Testis (tissue), 2 donors: ENCODE data around the gene NDST1.

Experiments used
- CTCF ChIP-seq, 3 experiments: fragments of 450-650 bp in 2 of 3; fragments of 200-600 bp in 1 of 3; sonication (generic) in 1 of 3; IDR thresholded peaks; one replicate each; pipeline ENCODE4 v1.5.1; 2016 to 2019; ENCODE audit warnings: antibody characterized with exemption in 3 of 3, mild to moderate bottlenecking in 2 of 3, moderate library complexity in 1 of 3
- POLR2A ChIP-seq: fragments of 450-650 bp; IDR thresholded peaks from one replicate; pipeline ENCODE4 v1.6.1; 2017; ENCODE audit warnings: antibody characterized with exemption, mild to moderate bottlenecking, moderate library complexity

GRCh38 chr5:150578781-150579461, 71.0 kb downstream of the NDST1 start:
- TF ChIP-seq CTCF (IDR thresholded peaks at IDR 0.05) (no peak), POLR2A (no peak)
